HG02852 (cell line): ENCODE results near the gene CDH5.
"Not testable (repeated sequence)": the region's sequence is repeated elsewhere in the genome, so short reads cannot be mapped to it uniquely, and the experiment has no call there.

ENCODE experiments used
- ATAC-seq: cut with Tn5 transposase; IDR thresholded peaks from one replicate; pipeline ENCODE4 v1.9.1; 2021; ENCODE audit warnings: mild to moderate bottlenecking, moderate library complexity; ENCODE audit not compliant: unreplicated experiment

CDH5 gene

DNA sequence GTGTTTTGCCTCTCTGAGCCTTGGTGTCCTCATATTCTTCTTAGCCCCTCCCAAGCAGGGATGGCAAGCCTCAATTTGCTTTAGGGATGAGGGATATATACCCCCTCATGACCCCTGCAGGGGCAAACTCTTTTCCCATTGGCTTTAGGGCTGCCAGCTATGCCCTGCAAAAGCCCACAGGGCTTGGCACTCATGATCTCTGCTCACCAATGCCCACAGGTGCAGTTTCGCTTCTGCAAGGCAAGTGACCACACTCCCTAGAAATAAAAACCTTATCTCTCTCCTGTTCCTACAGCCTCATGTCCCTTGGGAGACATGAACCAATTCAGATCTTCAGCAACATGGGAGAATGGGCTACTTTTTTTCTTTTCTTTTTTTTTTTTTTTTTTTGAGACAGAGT lies 69.4 kb downstream of the CDH5 start:
- ATAC-seq = no peak

DNA sequence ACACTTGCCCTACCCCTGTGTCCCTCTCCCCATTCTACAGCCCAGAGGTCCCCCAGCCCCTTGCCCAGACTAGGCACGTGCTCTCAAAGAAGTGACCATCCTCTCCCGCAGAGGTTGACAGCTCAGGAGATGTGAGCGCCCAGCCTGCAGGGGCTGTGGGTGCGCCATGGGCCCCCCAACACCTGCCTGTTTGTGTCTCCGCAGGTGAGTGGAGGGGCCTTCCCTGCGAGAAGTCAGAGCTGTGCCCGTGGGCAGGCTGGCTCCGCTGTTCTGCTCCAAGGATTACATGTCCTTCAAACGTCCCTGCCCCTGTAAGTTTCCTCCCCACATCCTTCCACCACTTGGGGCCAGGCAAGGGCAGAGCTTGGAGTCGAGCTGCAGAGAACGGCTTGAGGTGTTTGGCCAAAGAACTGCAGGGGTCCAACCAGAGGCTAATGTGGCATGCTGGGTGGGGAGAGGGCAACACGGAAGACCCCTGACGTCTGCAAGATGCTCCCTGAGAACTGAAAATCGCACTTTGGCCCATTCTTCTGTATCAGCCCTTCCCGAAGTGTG lies 71.0 kb downstream of the CDH5 start:
- no peak for ATAC-seq

DNA sequence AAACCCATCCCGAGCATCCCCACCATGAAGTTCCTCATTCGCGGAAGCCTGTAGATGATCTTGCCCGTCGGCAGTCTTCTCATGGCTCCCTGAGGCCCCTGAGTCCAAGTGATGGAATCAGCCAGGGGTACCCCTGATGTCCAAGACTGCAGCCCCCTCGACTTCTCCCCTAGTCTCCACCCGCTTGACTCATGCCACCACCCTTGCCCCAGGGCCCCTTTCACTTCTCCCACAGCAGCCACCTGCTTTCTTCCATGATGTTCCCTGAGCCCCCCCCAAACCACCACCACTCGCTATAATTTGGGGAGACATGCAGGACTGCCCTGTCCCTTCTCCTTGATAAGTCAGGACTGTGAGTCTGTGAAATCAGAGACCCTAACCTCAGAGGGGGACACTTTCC lies 72.0 kb downstream of the CDH5 start:
- no peak for ATAC-seq

DNA sequence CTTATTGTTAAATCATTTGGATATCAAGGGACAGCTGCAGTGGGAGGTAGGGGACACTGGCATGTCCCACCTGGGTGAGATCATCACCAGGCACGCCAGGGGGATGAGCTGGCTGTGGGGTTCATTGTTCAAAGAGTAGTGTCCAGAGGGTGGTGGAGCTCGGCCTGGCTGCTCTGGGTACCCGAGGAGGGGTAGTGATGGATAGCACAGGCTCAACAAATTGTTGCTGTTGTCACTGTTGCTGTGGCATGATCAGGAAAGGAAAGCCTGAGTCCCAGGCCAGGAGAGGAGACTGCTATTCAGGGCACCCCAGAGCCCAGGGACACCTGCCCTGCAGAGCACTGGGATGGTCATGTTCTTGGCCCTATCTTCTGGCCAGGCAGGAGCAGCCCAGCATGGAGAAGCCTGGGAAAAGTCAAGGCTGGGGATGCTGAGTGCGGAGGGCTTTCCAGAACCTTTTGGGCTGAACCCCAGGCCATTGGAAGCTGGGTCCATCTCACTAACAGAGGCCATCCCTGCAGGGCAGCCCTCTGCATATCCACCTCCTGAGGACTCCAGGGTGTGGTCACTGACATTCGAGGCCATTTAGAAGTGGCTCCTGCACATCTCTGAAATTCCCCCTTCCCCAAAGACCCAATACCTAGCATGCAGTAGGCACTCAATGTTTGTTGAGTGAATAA lies 72.7 kb downstream of the CDH5 start:
- ATAC-seq = no peak

DNA sequence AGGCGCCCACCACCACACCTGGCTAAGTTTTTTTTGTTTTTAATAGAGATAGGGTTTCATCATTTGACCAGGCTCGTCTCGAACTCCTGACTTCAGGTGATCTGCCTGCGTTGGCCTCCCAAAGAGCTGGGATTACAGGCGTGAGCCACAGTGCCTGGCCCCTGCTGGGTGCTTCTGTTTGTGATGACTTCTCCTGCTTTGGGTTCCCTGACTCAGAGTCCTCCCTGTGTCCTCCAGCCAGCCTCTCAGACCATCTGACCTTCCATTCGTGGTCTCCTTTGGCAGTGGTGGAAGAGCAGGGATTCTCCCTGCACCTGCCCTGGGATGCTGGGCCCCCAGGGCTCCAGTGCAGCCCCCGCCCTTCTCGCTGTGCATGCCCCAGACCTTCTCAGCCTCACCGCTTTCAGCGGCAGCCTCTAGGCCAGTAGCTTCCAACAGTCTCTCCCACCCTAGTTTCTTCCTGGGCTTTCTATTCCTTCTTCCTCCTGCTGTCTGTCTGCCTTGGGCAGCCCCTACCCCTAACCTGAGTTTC lies 73.8 kb downstream of the CDH5 start:
- no peak for ATAC-seq

DNA sequence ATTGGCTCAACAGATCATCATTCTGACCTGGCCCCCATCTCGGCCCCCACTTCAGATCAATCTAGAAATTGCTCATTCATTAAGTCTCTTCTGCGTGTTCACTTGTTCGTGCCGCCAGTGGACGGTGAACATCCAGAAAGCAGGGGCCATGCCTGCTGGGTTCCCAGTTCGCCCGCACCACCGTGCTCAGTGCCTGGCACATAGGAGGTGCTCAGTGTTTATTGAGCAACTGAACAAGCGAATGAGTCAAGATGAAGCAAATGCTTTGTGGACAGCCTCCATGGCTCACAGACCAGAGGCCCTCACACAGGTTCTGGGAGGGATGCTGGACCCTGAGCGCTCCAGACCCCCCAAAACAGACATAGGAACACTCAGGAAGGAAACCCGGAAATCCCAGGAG lies 74.5 kb downstream of the CDH5 start:
- ATAC-seq = no peak

DNA sequence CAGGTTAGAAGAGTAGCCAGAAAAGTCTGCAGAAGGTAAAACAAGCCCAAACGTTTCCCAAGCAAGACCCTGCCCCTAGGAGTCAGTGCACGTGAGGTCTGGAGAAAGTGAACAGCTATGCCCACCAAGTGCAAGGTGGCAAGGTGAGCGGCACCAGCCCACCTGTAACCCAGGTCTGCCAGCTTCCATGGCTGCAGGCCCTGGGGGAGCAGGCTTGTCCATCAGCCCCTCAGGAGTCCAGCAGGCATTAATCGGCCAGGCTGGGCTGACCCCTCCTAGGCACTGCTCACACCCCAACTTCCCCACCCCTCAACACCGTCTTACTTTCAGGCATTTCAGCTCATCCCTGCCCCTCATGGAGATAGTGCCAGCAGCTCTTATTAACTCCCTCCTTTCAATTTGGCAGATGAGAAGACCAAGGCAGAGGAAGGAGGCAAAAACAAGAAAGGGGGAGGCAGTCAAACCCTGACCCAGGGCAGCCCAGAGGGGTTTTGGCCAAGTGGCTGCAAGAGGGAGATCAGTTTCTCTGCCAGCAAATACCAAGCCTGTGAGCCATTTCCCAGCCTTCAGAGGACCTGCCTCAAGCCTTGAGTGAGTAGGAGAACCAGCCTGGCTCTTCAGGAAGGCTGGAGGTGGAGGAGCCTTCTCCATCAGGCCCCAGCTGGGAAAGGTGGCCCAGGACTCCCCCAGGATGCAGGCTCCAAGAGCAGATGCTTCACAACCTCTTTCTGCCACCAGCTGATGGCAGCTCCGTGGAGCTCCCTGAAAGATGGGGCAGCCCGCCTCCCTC lies 75.3 kb downstream of the CDH5 start:
- ATAC-seq = no peak

DNA sequence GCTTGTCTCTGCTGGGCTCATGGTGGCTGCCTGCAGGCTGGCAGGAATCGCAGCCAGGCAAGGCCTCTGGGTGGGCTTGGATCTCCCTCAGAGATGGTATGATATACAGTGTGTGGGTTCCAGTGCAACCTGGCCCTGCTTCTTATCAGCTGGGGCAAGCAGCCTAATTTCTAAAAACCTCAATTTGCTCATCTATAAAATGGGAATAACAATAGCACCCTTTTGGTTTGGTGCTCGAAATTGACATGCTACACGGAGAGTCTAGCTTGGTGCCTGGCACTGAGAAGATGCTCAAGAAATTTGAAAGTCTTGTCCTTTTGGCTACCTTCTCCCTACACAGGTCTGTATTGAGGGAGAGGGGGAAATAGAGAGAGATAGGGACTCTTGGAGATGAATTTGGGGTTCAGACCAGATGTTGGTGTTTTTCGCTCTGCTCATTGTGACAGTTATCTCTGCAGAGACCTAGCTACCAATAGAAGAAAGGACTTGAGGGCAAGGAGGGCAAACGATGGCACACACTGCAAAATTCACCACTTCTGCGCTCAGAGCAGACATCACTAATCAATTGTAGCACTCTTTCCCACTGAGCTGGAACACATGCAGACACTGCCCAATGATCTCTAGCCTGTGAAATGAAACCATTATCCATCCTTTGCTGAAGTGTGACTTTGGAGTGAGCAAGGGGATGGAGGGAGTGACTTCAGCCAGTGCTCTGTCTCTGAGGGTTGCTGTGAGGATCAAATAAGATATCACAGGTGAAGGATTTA lies 76.2 kb downstream of the CDH5 start:
- no peak for ATAC-seq

DNA sequence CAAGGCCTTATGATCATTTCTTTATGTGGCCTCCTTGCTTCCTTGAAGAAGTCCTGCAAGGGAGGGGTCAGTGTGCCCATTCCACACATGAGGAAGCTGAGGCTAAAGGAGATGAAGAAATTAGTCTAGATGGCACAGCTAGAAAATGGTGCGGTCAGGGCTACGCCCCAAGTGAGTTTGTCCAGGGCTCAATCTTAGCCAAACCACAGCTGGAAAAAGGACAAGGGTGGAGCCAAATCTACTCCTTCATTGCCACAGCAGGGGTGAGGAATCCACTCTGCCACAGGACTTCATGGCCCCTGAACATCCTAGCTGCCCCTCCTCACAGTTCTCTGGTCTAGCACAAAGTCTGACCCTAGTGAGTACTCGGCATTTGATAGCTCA lies 76.8 kb downstream of the CDH5 start:
- no peak for ATAC-seq

DNA sequence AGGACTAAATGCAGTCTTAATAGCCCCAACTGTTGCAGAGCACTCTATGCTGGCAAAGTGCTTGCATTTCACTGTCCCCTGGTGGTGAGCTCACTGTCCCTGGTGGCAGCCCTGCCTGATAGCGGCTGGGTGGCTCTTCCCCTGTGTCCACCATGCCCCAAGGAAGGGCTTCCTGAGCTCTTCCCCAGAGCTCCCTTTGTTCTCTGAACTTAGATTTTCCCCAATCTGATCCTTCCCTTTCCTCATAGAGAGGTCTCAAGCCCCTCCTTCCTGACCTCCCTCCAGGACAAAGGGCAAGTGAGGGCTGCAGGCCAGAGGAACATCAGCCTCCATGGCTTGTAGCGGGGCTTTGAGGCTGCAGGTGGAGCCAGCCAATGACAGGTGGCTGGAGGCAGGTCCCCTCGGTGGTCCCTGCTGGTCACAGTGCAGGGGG lies 77.6 kb downstream of the CDH5 start:
- ATAC-seq = no peak

DNA sequence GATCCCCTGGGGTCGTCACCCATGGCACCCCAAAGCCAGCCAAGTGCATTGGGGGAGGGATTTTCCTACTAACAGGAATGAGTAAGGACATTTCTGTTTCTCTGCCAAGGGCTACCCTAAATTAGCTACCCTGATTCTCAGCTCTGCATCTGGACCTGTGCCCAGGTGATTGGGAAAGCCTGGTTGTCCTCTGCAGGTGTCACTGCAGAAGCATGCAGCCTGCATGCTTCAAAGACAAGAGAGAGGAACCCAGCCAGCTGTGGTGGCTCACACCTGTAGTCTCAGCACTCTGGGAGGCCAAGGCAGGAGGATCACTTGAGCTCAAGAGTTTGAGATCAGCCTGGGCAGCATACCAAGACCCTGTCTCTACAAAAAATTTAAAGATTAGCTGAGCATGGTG lies 80.2 kb downstream of the CDH5 start:
- ATAC-seq = no peak

DNA sequence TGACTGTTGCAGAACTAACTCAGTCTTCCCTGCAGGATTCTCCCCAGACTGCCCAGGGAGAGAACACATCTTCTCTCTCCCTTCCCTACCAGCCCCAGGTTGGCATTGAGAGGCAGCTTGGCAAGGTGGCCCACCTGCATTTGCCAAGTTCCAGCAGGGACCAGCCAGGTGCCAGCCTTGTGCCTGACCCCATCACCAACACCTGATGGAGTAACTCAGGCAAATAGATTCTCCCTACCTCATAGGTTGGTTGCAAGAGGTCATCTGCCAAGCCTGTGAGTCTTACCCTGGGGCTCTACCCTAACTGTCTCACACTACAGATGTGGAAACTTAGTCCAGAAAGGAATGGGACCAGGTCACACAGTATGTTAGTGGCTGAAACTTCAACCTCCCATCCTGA lies 81.0 kb downstream of the CDH5 start:
- ATAC-seq = no peak

DNA sequence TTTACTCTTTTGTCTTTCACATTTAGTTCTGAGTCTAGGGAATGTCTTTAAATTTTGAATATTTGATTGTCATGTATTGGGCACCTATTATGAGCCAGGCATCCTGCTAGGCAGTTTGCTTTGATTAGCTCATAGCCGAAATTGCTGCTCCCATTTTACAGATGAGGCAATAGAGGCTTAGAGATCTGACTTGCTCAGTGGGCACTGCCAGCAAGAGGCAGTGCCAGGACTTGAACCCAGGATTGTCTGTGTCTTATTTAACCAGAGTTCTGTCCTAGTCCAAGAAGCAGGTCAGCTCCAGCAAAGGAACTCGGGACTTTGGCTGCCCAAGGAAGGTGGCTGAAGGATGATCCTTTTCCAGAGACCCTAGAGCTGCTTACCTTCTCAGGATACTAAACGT lies 85.1 kb downstream of the CDH5 start:
- no peak for ATAC-seq

DNA sequence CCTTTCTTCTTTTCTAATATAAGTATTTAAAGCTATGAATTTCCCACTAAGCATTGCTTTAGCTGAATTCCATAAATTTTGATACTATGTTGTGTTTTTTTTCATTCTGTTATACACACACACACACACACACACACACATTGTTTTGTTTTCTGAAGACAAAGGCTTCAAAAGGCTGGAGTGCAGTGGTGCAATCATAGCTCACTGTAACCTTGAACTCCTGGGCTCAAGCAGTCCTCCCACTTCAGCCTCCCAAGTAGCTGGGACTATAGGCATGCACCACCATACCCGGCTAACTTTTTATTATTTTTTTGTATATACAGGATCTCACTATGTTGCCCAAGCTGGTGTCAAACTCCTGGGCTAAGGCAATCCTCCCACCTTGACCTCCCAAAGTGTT lies 86.7 kb downstream of the CDH5 start:
- not testable (repeated sequence) for ATAC-seq
